Measurements from ENCODE around the gene ETF1.
"Not testable (repeated sequence)": the region's sequence is repeated elsewhere in the genome, so short reads cannot be mapped to it uniquely, and the experiment has no call there.

Gene ETF1

DNA sequence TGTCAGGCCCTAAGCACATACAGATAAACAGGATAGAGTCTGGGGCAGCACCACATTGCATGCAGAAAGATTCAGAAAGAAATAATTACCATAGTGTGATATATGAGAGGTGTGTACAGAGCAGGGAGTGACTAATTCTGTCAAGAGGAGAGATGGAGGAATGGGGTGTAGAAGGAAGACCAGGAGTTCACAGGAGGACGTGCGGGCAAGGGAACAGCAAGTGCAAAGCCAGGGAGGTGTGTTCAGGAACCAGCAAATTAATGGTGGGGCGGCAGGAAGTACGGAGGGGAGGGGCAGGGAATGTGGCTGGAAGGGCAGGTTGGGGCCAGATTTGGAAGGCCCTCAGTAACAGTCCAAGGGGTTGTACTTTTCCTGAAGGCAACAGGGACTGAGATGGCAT, 60.4 kb downstream of the ETF1 start:
- no peak for DNase-seq

DNA sequence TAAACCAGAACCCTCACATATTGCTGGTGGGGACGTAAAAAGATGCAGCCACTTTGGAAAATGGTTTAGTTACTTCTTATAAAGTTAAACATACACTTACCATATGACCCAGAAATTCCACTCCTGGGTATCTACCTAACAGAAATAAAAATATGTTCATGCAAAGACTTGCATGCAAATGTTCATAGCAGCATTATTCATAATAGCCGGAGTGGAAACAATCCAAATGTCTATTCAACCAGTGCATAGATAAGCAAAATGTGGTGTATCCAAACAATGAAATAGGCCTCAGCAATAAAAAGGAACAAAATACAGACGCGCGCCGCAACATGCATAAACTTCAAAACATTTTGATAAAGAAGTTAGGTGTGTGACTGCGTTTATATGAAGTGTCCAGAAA, 66.1 kb downstream of the ETF1 start:
- no peak for DNase-seq

DNA sequence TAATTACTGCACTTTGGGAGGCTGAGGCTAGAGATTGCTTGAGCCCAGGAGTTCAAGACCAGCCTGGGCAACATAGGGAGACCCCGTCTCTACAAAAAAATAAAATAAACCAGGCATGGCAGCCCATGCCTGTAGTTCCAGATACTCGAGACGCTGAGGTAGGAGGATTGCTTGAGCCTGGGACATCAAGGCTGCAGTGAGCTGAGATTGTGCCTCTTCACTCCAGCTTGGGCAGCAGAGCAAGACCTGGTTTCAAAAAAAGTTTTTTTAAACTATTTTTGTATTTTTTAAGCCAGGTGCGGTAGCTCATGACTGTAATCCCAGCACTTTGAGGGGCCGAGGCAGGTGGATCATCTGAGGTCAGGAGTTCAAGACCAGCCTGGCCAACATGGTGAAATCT, 69.9 kb downstream of the ETF1 start:
- DNase-seq, result not testable (repeated sequence)

DNA sequence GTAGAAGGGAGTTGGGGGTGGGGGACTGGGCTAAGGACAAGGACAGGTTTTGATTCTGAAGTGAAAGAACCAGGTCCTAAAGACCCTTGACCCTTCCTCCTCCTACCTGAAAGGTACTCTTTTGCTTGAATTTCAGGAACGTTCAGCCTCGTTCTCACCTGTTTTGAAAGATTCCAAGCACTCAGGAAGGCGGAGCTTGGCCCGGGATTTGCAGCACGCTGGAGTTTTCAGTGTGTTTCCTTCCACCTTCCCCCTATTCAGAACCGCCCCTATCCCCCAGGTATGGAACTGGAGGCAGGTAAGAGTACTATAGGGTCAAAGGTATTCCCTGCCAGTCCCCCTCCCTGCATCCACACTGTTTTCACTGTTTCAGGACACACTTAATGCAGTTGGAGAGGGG, 70.7 kb downstream of the ETF1 start:
- no peak for DNase-seq

DNA sequence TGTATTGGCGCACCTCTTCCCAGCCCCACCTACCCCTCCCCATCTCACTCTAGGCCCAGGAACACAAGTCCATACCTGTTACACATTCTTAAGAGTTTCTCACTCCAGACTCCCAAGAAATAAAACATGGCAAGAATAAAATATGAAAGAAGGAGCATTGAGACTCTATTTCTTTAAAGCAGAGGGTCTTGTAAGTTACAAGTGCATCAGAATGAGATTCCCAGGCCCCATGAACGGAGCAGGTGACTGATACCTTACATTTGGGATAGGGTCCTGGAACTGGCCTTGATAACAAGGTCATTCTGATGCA, 72.0 kb downstream of the ETF1 start:
- DNase-seq, result no peak

DNA sequence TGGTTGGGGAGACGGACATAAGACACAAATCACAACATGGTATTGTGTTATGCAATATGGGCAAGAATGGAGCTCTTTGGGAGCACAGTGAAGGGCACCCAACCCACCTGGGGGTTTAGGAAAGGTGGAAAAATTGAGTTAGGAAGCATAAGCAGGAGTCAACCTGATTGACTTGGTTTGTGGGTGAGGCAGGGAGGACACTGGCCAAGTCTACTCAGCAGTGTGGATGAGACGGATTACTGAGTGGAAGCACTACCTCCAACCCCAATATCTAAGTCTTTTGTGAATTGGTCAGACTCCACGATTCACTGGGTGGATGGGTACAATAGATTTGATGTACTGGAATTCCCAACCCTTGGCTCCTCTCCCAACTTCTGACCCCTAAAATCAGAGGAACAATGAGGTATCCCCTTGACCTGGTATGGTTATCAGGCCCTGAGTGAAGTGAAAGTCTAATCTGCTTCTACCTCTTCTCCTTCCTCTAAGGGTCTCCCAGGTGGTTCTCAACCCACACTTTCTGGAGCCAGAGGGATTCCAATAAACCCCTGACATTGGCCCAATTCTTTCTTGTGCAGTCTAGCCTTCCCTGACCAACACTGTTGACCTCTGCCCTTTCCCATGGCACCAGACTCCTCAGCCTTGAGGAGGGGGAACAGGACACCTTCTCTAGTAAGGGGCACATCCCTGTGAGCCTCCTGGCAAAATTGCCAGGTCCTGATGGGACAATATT, 72.5 kb downstream of the ETF1 start:
- DNase-seq, result no peak

DNA sequence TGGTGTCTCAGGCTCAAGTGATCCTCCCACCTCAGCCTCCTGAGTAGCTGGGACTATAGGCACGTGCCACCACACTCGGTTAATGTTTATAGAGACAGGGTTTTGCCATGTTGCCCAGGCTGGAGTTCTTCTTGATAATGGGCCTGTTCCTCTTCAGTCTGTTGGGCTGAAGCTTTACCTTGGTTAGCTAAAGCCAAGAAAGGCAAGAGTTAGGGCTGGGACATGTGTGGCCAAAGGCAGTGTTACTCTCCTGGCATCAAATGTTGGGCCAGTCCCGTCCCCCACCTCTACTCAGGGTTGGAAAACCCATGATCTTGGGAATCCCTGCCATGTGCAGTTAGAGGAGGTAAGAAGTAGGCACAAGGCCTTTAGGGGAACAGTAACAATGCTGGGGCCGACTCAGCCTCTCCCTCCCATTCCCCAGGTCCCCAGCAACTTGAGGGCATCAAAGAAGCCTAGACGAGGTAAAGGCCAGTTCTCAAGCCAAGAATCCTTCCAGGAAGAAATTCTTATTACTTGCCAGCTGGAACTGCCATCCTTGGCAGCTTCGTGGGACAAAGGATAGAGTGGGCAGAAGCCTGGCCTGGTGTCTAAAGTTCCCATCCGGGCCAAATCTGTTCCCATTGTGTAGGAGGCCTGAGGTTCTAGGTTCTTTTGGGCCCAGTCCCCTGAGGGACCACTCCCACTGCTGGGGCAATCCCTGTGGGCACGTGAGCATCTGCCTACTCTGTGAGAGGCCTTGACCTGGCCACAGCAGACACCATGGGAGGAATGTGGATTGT, 73.3 kb downstream of the ETF1 start:
- no peak for DNase-seq

DNA sequence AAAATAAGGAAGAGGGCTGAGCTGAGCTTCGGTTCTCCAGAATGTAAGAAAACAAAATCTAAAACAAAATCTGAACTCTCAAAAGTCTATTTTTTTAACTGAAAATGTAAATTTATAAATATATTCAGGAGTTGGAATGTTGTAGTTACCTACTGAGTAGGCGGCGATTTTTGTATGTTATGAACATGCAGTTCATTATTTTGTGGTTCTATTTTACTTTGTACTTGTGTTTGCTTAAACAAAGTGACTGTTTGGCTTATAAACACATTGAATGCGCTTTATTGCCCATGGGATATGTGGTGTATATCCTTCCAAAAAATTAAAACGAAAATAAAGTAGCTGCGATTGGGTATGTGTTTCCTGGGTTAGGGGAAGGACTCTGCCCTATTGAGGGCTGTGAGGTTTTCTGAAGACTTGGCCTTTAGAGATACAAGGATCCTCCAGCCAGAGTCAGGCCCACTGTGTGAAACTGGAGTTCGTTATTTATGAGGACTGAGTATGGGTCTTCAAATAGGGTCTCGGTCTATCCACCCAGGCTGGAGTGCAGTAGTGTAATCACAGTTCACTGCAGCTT, 74.0 kb downstream of the ETF1 start:
- no peak for DNase-seq

DNA sequence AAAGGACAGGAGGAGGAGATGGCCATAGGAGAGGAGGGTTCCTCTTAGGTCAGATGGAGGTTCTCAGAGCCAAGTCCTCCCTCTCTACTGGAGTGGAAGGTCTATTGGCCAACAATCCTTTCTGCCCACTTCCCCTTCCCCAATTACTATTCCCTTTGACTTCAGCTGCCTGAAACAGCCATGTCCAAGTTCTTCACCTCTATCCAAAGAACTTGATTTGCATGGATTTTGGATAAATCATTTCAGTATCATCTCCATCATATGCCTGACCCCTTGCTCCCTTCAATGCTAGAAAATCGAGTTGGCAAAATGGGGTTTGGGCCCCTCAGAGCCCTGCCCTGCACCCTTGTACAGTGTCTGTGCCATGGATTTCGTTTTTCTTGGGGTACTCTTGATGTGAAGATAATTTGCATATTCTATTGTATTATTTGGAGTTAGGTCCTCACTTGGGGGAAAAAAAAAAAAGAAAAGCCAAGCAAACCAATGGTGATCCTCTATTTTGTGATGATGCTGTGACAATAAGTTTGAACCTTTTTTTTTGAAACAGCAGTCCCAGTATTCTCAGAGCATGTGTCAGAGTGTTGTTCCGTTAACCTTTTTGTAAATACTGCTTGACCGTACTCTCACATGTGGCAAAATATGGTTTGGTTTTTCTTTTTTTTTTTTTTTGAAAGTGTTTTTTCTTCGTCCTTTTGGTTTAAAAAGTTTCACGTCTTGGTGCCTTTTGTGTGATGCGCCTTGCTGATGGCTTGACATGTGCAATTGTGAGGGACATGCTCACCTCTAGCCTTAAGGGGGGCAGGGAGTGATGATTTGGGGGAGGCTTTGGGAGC, 74.7 kb downstream of the ETF1 start:
- DNase-seq, result no peak

DNA sequence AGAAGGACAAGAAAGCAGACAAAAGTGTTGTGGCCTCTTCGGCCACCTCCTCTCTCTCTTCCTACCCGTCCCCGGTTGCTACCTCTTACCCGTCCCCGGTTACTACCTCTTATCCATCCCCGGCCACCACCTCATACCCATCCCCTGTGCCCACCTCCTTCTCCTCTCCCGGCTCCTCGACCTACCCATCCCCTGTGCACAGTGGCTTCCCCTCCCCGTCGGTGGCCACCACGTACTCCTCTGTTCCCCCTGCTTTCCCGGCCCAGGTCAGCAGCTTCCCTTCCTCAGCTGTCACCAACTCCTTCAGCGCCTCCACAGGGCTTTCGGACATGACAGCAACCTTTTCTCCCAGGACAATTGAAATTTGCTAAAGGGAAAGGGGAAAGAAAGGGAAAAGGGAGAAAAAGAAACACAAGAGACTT, 75.3 kb downstream of the ETF1 start:
- DNase-seq, result no peak

DNA sequence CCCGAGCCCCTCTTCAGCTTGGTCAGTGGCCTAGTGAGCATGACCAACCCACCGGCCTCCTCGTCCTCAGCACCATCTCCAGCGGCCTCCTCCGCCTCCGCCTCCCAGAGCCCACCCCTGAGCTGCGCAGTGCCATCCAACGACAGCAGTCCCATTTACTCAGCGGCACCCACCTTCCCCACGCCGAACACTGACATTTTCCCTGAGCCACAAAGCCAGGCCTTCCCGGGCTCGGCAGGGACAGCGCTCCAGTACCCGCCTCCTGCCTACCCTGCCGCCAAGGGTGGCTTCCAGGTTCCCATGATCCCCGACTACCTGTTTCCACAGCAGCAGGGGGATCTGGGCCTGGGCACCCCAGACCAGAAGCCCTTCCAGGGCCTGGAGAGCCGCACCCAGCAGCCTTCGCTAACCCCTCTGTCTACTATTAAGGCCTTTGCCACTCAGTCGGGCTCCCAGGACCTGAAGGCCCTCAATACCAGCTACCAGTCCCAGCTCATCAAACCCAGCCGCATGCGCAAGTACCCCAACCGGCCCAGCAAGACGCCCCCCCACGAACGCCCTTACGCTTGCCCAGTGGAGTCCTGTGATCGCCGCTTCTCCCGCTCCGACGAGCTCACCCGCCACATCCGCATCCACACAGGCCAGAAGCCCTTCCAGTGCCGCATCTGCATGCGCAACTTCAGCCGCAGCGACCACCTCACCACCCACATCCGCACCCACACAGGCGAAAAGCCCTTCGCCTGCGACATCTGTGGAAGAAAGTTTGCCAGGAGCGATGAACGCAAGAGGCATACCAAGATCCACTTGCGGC, 75.9 kb downstream of the ETF1 start:
- no peak for DNase-seq

DNA sequence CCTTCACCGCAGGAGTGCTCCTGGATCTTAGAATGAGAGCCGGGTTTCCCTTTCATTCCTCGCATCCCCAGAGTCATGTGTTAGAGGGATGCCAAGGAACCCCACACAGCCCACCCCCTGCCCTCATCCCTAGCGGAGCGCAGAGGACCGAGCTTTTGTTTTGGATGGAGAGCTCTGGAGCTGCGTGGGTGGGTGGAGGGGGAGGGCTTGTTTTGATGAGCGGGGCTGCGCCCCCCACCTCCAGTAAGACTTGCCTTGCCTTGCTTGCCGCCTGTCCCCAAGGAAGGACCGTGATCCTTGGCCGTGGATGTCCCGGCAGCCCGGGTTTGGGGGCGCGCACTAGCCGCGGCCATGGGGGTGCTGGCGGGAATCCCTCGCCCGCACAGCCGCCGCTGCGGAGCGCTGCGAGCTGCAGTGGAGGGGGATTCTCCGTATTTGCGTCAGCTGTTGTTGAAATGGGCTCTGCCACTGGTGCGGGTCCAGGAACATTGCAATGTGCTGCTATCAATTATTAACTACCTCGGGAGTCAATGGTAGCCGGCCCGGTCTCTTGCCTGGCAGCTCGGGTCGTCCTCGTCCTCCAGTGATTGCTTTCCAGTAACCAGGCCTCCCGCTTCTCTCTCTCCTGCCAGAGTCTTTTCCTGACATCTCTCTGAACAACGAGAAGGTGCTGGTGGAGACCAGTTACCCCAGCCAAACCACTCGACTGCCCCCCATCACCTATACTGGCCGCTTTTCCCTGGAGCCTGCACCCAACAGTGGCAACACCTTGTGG, 76.7 kb downstream of the ETF1 start:
- DNase-seq, result no peak

DNA sequence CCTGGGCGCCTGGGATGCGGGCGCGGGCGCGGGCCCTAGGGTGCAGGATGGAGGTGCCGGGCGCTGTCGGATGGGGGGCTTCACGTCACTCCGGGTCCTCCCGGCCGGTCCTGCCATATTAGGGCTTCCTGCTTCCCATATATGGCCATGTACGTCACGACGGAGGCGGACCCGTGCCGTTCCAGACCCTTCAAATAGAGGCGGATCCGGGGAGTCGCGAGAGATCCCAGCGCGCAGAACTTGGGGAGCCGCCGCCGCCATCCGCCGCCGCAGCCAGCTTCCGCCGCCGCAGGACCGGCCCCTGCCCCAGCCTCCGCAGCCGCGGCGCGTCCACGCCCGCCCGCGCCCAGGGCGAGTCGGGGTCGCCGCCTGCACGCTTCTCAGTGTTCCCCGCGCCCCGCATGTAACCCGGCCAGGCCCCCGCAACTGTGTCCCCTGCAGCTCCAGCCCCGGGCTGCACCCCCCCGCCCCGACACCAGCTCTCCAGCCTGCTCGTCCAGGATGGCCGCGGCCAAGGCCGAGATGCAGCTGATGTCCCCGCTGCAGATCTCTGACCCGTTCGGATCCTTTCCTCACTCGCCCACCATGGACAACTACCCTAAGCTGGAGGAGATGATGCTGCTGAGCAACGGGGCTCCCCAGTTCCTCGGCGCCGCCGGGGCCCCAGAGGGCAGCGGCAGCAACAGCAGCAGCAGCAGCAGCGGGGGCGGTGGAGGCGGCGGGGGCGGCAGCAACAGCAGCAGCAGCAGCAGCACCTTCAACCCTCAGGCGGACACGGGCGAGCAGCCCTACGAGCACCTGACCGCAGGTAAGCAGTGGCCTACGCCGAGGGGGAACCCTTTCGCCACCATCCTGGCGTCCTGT, 77.5 kb downstream of the ETF1 start, which contains the start of gene EGR1:
TSS of gene EGR1 (plus strand) at position 219 of the 864 bp plus-strand sequence. CDS start at position 502, 283 bp downstream.
- DNase-seq, result peak; percentile 91

DNA sequence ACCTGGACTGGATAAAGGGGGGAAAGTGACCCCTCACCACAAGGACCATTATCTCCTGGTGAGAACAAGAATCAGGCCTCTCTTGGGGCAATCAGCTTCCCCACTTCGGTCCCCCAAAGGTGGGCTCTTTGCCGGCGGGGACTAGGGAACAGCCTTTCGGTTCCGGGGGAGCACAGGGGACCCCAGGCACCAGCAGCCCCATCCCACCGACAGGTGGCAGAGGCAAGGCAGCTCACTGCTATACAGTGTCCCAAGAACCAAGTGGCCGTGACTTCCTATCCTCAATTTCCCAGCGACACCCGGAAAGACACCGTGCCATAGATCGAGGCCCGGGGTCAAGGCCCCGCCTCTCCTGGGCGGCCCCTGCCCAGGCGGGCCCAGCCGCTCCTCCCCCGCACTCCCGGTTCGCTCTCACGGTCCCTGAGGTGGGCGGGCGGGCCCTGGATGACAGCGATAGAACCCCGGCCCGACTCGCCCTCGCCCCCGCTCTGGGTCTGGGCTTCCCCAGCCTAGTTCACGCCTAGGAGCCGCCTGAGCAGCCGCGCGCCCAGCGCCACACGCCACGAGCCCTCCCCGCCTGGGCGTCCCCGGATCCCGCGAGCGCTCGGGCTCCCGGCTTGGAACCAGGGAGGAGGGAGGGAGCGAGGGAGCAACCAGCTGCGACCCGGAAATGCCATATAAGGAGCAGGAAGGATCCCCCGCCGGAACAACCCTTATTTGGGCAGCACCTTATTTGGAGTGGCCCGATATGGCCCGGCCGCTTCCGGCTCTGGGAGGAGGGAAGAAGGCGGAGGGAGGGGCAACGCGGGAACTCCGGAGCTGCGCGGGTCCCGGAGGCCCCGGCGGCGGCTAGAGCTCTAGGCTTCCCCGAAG, 78.4 kb downstream of the ETF1 start:
- peak; percentile 97 for DNase-seq

DNA sequence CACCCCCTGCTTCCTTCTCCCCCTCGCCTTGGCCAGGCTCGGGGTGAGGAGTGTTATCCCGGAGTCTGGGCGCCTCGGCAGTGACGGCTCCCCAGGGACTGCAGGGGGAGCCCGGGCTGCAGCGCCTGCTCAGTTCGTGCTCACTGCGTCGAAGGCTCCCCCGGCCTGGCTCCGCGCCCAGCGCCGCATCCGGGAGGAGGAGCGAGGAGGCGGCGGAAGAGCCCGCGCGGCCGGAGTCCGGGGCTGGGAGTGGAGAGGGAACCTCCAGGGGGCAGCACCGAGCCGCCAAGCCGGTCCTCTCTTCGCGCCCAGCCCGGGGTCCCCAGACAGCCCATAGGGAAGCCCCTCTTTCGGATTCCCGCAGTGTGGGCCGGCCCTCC, 79.0 kb downstream of the ETF1 start:
- peak; percentile 93 for DNase-seq

DNA sequence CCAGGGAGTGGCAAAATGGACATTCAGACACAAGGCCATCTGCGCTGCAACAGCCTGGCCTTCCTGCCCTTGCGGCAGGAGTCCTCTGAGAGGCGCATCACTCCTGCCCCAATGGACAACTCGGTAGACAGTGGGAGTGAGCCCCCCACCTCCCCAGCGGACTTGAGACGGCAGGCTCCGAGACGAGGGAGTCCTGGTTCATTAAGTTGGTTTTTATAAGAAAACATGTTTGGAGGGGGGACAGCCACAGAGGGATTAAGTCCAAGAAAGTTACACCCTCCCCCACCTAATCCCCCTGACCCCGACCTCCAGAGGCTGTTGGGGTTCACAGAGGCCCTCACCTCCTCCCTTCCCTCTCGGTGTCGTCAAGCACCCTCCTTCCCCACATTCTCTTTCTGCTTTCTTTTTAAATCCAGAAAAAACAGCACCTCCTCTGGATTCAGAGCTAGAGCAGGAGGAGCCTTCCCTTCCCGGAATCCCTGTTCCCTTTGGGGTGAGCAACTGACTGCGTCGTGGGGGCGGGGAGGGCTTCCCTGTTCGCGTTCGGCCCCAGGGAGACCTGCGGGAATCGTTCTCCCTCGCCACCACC, 79.5 kb downstream of the ETF1 start:
- DNase-seq, result no peak

DNA sequence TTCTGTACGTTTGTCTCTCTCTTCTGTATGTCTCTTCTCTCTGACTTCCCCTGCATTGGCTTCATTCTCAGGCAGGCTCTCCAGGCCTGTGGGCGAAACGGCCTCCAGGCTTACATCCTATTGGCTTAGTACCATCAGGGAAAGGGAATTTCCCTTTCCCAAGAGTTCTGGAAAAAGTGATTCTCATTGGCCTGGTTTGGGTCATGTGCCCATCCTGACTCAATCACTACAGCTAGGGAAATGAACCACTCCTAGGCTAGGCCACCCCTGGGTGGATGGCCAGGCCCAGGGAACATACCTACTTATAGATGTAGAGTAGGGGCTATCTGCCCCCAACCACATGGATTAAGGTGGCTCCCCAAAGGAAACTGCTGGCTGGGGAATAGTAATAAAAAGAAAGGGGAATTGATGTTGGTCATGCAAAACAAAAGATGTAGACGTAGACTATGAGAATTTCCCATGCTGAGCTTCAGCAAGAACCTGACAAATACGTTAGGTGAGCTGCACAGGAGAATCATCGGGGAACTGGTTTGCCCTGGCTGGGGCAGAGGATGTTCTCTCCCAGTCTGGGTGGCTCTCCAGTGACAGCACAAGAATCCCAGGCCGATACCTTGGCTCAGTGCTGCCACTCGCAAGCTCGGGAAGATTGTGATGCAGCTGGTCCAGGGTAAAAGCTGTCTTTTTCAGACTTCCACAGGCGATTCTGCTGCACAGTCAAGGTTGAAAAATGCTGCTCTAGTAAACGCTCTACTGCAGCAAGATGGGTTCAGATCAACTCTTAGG, 81.5 kb downstream of the ETF1 start:
- no peak for DNase-seq

DNA sequence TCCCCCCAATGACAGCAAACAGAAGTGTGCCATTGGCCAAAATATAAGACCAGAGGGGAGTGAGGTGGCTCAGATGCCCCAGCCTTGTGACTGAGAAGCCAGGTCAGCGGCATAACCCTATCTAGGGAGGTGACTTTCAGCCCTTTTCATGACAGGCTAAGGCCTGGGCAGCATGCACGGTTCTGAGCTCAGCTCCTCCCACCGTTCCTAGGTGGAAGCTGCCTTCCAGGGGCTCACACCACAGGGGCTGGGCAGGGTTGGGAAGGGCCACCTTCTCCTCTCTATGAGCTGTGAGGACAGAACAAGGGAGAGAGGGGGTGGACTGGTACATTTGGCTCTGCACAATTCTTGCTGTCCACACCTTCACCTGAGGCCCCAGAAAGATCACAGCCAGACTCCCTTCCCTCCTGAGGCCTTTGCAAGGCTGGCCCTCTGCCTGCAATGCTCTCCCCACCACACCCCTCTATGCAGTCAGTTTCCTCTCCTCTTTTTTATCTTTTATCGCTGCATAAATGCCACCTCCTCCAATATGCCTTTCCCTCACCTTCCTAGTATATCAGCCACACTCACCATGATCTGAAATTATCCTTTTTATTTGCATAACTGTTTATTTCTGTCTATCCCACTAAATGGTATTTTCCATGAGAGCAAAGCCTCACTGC, 82.9 kb downstream of the ETF1 start:
- DNase-seq, result no peak

All from NCI-H774 (cell line).